Gastrocnemius medialis (tissue), 4 donors: ENCODE data around the gene MYT1.

Experiments
- POLR2A ChIP-seq, 2 donors: fragments of 450-650 bp; IDR thresholded peaks; one replicate each; pipeline ENCODE4 v1.6.1; 2017; ENCODE audit warnings: antibody characterized with exemption in 2 of 2, mild to moderate bottlenecking in 2 of 2, moderate library complexity in 2 of 2
- TF ChIP-seq, protein P1 (sequence below), 5 experiments: fragments of 450-650 bp in 3 of 5; fragments of 200-600 bp in 2 of 5; sonication (generic) in 2 of 5; IDR thresholded peaks in 4 of 5; conservative IDR thresholded peaks in 1 of 5; 1 replicate in 4 of 5; 2 replicates in 1 of 5; pipeline ENCODE4 v1.5.1; 2016 to 2019; ENCODE audit warnings: antibody characterized with exemption in 5 of 5, mild to moderate bottlenecking in 3 of 5, moderate library complexity in 3 of 5

DNA sequence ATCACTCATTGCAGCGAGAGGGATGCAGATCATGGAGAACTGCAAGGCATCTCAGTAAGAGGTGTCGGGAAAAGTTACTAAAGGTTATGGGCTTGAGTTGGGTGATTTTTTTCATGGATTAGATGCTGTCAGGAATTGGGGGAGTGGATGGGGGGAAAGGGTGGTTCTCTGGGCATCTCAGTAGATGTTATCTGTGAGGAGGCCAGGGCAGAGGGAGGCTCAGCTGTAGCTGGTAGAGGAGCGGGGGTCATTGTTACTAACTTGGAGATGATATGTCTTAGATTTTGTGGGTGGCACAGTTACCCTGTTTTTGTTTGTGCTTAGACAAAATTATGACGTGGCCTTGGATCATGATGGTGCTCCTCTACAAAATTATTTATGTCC, 88.7 kb downstream of the MYT1 start:
- TF ChIP-seq, protein P1, sequence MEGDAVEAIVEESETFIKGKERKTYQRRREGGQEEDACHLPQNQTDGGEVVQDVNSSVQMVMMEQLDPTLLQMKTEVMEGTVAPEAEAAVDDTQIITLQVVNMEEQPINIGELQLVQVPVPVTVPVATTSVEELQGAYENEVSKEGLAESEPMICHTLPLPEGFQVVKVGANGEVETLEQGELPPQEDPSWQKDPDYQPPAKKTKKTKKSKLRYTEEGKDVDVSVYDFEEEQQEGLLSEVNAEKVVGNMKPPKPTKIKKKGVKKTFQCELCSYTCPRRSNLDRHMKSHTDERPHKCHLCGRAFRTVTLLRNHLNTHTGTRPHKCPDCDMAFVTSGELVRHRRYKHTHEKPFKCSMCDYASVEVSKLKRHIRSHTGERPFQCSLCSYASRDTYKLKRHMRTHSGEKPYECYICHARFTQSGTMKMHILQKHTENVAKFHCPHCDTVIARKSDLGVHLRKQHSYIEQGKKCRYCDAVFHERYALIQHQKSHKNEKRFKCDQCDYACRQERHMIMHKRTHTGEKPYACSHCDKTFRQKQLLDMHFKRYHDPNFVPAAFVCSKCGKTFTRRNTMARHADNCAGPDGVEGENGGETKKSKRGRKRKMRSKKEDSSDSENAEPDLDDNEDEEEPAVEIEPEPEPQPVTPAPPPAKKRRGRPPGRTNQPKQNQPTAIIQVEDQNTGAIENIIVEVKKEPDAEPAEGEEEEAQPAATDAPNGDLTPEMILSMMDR (IDR thresholded peaks at IDR 0.05 in 4 of 5, conservative IDR thresholded peaks at IDR 0.05 in 1 of 5), result no peak
- TF ChIP-seq POLR2A (IDR thresholded peaks at IDR 0.05), result no peak
